ENCODE data around the gene SFMBT1.

- TF ChIP-seq, protein P1, sequence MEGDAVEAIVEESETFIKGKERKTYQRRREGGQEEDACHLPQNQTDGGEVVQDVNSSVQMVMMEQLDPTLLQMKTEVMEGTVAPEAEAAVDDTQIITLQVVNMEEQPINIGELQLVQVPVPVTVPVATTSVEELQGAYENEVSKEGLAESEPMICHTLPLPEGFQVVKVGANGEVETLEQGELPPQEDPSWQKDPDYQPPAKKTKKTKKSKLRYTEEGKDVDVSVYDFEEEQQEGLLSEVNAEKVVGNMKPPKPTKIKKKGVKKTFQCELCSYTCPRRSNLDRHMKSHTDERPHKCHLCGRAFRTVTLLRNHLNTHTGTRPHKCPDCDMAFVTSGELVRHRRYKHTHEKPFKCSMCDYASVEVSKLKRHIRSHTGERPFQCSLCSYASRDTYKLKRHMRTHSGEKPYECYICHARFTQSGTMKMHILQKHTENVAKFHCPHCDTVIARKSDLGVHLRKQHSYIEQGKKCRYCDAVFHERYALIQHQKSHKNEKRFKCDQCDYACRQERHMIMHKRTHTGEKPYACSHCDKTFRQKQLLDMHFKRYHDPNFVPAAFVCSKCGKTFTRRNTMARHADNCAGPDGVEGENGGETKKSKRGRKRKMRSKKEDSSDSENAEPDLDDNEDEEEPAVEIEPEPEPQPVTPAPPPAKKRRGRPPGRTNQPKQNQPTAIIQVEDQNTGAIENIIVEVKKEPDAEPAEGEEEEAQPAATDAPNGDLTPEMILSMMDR (IDR thresholded peaks at IDR 0.05; ENCODE audit: poor library complexity): no peak
- no peak for TF ChIP-seq EZH2 (IDR thresholded peaks at IDR 0.05; ENCODE audit: borderline replicate concordance)
Observed at GRCh38 chr3:52967398-52967797, 78.5 kb downstream of the SFMBT1 start.

All from hepatocyte (in vitro differentiated cells).